HT-29 (cell line): ENCODE results near the gene LMF2. TPM values are rescaled to one million over a fixed set of nuclear protein-coding genes. Genes with fewer than 3 reads are reported as not detected.

Experiments
- DNase-seq: peaks from one replicate; pipeline ENCODE4 v3.0.0-alpha.2; 2015; ENCODE audit warnings: low spot score
- total RNA-seq: library from RNA; depleted of rRNA; stranded (reverse); fragments of >200 nt; shearing (Covaris generic); gene quantifications from 2 replicates; pipeline ENCODE4 v1.2.3, GENCODE V29; 2014

LMF2 gene
- total RNA-seq, 1 experiment from 2014 or later = 52.8 TPM

DNA sequence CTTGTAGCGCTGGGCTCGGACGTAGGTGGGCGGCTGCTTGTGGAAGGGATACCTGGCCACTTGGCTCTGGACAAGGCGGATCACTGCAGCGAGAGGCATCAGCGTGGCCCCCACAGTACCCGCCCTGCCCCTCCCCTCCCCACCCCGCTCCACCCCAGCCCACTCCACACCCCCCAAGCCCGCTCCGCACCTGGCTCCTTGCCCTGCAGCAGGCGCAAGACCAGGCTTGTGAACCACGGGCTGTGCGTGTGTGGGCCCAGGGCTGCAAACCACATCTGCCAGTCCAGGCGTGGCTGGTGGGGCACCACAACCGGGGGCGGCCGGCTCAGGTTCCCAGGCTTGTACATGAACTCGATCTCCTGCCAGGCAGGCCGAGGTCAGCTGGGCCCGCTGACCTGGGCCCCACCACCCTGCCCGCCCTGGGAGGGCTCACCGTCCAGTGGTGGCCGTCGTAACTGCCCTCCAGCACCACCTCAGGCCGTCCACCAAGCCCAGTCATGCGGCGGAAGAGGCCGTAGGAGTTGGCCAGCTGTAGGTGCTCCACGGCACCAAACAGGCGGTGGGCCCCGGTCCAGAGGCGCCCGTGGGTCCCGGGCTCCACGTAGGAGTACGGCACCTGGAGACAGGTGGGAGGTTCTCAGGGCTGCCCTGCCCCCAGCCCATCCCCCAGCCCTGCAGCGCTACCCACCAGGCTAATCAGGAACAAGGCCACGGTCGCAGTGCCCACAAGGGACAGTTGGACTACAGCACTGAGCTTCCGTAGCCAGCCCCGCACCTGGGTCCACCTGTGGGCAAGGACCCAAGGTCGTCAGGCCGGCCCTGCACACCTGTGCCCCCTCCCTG is 2.9 kb downstream of the LMF2 start:
- no peak for DNase-seq

DNA sequence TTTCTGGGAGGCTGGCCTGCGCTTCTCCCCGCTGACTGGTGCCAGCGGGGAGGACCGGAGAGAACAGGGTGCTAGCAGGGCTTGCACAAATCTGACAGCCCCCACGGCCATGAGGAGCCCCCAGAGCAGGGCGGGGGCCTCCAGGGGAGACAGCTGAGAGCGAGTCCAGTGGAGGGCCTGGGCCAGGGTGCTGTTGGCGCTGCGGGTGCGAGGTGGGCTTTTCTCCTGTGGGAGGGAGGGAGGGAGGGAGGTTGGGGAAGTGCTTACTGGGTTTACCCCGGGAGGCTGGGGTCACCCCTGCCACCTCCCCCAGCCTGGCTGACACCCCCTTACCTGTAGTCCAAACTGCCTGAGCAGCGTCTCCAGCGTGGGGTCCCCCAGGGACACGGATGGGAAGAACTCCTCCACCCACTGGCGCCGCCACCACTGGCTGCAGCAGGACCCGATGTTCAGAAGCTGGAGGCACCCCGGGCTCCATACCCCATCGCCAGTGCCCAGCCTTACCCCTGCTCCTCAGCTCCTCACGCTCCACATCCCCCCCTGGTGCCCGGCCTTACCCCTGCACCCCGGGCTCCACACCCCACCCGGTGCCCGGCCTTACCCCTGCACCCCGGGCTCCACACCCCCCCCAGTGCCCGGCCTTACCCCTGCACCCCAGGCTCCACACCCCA is 3.9 kb downstream of the LMF2 start:
- DNase-seq = no peak

DNA sequence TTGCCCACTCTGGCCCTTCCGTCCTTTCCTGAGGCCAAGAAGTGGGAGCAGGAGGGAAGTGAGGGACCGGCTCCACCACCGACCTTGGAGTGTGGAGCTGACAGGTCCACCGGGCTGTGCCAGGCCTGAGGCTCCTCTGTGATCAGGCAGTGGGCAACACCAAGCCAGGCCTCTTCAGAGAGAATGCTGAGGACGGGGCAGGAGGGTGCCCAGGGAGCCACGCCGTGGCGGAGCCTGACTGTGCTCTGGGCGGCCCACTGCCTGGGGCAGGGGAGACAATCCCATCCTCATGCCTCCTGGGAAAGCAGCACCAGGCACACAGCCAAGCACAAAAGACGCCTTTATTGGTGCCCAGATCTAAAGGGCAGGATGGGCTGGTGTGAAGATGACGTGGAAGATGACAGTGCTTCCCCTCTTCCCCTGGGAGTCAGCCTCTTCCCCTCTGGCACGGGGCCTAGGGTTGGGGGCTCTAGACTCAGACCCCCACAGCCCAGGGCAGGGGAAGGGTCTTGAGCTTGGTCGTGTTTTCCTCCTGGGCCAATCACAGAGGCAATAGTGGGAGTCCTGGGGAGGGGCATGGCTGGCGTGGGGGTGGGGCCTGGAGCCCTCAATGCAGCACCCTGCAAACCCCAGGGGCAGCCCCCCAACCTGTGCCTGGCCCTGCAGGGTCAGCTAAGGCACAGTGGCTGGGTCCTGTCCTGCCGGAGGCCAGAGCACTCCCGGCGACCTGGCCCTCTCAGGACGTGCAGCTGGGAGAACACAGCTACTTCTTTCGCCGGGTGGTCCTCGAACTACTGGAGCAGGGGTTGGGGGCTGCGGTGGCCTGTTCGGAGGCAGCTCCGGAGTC is 4.7 kb downstream of the LMF2 start:
- DNase-seq = no peak

DNA sequence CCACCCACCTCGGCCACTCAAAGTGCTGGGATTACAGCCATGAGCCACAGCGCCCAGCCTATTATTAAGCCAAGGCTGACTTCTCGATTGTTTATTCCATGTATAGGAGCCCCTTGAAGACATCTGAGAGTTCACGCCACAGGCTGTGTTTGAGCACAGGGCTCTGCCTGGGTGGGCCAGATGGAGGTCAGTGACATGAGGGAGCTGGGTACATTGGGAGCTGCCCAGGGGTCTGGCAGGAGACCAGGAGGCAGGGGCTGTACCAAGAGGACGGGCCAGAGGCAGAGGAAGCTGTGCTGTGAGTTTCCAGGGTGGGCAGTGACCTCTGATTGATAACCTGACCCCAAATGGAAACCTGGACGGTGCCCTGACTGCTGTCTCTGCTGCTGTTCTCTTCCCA is 5.4 kb downstream of the LMF2 start:
- no peak for DNase-seq

DNA sequence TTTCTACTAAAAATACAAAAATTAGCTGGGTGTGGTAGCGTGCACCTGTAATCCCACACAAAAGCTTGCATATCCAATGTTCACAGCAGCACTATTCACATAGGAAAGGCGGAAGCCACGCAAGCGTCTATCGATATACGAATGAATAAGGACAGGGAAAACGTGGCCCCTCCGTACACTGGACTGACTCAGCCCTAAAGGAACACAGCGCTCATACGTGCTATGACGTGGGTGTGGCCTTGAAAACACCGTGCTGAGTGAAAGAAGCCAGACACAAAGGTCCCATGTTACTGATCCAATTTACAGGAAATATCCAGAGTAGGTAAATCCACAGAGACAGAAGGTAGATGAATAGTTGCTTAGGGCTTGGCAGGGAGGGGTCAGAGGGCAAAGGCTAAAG is 7.0 kb downstream of the LMF2 start:
- DNase-seq = no peak

DNA sequence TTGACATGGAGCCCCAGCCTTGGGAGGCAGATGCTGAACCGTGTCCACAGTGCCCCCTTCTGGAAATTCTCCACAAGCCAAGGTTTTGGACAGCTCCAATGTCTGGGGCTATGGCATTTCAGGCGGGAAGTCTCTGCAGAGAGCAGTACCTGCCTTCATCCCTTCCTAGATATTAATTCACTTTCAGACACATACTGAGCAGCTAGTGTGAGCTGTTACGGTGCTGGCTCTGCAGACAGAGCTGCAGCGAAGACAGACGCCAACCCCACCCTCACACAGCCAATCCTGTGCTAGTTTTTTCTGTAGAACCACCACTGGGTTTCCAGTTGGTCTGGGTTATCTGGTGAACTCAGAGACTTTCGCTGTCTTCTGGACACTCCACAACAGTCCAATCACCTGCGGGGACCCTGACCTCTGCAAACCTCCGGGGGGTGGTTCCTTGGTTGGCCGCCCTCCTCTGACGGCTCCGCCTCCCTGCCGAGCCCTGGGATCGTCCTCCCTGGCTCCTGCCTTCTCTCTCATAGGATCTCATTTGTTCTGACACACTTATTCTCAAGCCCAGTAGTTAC is 9.1 kb downstream of the LMF2 start:
- peak; percentile 77 for DNase-seq

DNA sequence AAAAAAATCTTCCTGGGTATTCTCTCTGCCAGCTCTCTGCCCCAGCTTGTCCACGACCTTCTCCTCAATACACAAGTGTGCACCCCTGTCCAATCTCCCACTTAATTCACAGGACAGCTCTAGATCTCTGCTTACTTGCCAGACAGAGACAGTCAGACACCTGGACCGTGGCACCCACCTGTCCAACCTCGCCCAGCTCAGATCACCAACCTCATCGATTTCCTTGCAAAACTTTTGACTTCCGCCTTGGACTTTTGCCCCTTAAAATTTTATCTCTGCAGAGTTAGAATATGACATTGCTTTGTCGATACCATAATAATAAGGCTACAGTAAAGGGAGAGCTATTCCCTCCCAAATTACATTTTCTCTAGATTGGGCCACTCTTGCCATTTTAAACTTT is 10.4 kb downstream of the LMF2 start:
- no peak for DNase-seq

DNA sequence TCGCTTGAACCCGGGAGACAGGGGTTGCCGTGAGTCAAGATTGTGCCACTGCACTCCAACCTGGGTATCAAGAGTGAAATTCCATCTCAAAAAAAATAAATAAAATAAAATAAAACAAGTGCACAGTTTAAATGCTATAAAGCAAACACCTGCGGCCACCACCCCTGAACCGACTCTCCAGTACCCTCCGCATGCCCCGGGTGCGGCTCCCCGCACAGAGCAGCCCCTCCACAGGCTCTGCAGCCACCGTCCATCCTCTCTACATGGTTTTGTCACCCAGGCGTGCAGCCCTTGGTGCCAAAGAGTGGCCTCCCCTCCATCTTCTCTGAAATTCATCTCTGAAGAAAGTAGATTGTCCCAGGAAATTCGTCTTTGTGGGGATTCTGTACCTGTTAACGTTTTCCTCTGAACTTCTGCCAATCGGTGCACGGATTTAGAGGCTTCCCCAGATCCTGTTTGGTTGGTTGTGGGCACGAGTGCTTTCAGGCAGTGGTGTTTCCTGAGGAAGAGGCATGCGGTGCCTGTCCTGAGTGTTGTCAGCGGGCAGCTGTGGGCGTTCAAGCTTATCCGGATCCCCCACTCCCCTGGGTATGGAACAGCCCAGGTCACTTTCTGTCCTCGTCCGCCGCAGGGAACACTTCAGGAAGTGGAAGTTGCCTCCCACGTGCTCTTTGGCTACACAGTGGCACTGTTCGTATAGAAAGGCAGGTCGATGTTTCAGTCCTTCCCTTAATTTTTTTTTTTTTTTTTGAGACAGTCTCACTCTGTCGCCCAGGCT is 16.8 kb downstream of the LMF2 start:
- DNase-seq = no peak

DNA sequence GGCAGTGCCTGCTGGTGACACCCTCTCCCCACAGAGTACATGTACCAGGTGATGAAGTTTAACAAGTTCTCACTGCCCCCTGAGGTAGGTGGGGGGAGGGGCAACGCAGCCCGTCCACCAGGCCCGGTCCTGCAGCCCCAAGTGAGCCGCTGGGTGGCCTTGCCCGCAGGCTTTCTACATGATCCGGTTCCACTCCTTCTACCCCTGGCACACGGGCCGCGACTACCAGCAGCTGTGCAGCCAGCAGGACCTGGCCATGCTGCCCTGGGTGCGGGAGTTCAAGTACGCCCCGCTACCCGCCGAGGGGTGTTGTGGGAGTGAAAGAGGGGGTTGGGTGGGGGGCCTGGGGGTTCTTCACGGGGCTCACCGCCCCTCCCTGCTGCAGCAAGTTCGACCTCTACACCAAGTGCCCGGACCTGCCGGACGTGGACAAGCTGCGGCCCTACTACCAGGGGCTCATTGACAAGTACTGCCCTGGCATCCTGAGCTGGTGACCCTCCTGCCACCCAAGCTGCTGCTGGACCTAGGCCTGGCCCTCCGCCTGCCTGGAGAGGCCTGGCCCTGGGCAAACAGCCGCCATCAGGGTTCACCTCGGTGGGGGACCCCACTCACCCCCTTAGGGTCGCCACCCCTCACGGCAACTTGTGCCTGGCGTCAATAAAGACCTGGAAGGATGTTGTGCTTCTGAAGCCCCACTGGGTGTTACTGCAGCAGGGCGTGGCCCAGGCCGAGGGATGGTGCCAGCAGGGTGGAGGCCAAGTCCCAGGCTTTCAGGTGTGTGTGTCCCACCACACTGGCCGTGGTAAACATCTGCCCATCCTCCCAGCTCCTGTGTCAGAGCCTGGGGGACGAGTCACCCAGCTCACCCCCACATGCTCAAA is 17.9 kb downstream of the LMF2 start:
- no peak for DNase-seq

DNA sequence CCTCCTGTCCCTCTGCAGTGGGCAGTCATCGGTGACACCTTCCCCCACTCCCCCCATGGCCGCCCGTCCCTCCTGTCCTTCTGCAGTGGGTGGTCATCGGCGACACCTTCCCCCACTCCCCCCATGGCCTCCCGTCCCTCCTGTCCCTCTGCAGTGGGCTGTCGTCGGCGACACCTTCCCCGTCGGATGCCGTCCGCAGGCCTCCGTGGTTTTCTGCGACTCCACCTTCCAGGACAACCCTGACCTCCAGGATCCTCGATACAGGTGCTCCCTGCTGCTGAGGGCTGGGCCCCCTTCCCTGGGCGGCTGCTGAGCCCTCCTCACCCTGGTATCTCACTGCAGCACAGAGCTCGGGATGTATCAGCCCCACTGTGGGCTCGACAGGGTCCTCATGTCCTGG is 18.6 kb downstream of the LMF2 start:
- no peak for DNase-seq

DNA sequence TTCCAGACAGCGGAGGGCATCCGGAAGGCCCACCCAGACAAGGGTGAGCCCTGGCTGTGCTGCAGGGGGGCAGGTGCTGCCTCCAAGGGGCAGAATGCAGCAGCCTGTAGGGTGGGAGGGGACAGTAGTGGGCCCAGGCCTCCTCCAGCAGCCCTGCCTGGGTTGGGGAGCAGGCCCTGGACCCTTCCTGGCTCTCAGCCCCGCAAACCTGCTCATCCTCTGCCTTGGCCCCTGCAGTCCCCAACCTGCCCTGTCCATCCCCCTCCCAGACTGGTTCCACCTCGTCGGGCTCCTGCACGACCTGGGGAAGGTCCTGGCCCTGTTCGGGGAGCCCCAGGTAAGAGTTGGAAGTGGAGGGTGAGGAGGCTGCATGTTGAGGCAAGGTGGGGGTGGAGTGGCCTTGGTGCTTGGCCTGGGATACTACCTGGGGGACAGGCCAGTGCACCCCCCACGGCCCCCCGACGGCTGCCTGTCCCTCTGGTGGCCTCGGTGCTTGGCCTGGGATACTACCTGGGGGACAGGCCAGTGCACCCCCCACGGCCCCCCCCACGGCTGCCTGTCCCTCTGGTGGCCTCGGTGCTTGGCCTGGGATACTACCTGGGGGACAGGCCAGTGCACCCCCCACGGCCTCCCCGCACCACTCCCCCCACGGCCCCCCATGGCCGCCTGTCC is 19.4 kb downstream of the LMF2 start:
- DNase-seq = no peak

DNA sequence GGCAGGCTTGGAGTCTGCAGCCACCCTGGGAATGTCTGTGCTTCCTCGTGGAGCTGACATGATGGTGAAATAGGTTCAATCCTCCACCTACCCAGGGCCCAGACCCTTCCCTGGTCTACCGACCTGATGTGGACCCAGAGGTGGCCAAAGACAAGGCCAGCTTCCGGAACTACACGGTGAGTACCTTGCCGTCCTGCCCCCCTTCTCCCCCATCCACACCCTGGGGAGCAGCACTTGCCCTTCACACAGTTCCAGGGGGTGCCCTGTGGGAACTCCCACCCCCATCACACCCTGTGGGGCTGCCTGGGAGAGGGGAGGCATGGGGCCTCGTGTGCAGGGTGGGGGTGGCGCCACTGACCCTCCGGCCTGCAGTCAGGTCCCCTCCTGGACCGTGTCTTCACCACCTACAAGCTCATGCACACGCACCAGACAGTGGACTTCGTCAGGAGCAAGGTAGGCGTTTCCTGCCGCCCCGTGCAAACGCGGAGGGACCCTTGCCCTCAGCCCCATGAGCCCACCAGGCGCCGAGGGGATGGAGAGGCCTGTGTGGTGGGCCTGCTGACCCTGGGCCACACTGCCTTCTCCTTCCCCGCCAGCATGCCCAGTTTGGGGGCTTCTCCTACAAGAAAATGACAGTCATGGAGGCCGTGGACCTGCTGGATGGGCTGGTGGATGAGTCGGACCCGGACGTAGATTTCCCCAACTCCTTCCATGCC is 20.1 kb downstream of the LMF2 start:
- DNase-seq = no peak

DNA sequence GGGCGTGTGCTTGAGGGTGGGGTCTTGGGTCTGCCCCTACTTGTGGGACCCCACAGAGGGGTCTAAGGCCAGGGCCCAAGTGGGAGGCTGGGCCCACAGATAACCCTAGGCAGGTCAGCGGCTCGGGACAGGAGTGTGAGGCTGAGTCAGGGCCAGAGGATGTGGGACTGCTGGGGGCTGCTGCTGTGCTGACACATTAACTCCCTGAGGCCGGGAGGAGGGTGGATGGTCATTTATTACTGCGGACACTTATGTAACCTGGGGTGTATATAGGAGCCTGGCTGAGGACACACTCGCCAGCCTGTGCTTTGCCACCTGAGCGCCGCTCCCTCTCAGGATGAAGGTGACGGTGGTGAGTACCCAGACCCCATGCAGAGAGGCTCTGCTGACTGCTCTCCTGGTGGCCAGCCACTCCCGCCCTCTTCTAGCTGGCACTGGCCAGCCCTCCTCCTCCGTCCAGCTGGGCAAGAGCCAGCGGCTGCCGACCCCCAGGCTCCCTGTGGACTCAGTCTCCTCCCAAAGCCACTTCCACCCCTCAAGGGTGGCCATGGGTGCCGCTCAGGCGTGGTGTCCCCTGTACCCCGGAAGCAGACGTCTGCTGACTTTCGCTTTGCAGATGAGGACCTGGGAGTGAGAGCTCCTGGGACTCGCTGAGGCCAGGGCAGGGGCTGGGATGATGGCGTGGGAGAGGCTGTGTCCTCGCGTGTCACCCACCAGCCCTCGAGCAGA is 20.8 kb downstream of the LMF2 start, which contains the start of gene MIOX:
Gene MIOX, plus strand, starts transcription at position 299 of the 729 bp plus-strand sequence. Its CDS starts 39 bp downstream, at position 338.
- no peak for DNase-seq

DNA sequence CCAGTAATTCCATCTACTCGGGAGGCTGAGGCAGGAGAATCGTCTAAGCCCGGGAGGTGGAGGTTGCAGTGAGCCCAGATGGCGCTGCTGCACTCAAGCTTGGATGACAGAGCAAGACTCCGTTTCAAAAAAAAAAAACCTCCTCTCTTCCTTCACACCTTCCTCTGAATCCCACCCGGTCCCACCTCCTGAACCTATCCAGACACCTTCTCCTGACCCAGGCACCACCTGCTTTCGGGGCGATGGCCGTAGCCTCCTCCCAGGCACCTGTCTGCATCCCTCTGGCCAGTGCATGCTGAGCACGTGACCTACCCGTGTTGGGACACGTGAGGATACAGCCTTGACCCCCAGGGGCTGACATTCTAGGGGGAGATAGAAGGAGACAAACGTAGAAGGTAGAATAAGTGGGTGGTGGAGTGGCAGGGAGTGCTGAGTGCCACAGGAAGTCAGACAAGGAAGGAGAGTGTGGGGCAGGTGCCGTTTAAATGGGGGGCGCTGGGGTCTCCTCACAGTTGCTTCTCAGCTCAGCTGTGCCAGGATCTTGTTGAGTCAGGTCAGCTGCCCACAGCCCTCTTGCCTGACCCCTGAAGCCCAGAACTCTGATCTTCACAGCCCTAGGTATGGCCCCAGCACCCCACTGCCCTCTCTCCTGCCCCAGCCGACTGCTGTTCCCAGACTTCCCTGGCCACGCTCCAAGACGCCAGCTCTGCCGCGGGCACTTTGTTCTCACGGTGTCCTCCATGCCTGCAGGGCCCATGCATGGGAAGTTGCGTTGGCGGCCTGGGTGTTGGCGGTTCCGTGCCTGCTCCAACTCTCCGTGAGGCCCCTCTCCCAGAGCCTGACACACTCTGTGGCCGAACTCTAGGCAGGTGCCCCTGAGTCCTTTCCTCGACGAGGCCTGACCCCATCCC is 22.0 kb downstream of the LMF2 start:
- peak; percentile 59 for DNase-seq

DNA sequence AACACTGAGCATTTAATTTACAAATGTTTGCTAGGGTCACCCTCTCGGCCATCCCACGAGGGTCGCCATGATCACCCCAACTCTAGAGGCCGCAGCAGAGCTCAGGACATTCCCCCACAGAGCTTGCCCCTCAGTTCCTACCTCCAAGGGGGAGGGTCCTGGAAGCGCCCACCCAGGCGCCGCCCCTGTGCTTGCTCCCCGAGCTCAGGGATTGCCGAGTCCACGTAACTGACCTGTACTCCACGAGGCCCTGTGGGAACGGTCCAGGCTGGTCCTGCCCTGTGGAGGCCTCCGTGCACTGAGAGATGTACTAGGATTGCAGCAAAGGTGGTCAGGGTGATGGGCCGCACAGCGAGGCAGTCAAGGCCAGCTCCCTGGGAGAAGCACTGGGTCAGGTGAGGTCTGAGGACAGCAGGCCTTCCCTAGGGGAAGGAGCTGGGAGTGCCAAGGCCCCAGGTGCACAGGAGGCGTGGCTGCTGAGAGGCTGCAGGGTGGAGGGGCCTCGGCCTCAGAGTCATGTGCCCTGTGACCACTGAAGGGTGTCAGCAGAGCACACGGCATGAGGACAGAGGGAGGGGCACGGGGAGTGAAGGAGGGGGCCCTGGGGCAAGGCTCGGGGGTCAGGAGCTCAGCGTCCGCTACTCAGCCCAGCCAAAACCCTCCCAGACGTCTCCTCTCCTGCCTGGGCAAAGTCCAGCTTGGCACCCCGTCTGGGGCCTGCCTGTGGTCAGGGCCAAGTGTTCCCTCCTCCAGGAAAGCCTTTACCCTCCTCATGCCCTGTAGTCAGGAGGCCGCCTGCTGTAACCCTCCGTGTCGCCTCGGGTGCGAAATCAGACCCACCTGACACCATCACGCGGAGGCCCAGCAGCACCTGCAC is 23.3 kb downstream of the LMF2 start:
- no peak for DNase-seq

DNA sequence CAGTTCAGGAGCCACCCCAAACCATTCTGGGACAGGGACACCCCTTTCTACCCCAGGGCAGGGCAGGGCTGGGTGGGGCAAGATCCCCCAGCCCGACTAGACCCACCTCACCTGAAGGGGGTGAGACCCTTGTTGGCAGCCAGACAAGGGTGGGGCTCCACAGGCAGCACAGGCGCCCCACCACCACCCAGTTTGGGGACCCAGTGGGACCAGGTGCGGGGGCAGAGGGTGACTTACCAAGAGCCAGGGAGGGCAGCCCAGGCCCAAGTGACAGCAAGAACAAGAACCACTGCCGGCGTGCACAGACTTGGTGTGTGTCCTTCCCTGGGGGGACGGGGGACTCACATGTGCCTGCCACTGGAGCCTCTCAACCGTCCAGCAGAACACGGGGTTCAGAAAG is 23.9 kb downstream of the LMF2 start:
- DNase-seq = no peak
